Stimulated activated CD4-positive, alpha-beta T cell treated with anti-CD3 and anti-CD28 coated beads, Interleukin-1b, Interleukin-23, amount 100 ng/mL, for 4 hours (primary cell): ENCODE measurements around the gene PACSIN1.

Experiments used
- DNase-seq, 2 donors: peaks; one replicate each; pipeline ENCODE4 v3.0.0-alpha.2; 2020; ENCODE audit warnings: low read depth in 2 of 2

The PACSIN1 gene

DNA sequence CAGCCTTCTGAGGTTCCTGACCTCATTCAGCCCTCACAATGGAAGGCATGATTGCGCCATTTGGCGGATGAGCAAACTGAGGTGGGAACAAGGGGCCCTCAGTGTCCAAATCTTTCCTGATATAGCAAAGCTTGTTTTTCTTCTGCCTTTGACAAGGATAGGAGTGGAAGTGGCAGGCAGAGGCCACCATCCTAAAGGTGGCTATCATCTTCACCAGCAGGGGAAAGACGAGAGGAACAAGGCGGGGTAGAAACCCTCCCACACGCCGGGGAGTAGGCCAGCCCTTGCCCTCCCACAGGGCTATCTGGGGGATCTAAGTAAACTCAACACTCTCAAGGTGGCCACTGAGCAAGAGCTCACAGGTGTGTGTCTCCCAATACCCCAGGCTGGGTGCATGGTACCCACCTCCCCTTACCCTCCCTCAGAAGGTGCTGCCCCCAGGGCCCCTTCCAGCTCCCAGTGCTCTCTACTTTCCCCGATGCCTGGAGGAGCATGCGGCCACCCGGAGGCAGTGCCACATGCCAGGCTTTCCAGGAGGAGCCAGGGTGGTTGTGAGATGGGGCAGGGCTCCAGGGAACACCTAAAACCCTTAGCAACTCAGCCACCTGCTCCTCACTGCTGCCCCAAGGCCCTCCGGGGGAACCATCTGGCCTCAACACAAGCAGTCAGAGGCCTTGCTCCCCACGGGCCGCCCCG is 79.0 kb downstream of the PACSIN1 start:
- no peak for DNase-seq

DNA sequence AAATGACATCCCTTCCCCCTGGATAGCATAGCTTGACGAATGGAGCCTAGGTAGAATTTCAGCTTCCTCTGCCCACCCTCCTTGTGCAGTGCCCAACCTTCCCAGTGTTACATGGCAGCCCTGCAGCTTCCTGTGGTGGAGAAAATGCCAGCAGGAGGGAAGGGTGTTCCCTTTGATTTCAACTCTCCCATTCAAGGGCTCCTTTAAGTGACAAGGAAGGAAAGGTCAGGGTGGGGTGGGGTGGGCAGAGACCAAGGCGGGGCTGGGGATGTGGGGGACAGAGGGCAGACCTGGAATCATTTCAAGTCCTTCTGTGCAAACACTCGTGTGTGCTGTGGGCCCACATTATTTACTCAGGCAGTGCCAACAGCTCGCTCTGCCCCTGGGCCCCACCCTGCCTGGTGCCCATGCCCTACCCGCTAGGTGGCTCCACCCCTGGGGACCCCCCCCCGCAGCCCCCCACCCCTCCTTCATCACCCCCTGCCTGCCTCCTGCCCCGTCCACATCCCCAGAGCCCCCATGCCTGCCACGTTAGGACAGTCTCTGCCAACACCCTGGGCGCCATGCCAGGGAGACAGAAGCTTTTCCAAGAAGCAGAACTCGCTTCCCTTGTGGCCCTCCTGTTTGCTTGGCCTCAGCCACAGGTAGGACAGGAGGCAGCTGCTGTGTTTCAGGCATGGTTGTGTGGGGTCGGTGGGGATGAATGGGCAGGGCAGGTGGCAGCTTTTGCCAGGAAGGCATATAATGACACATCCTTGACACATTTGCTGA is 80.9 kb downstream of the PACSIN1 start:
- DNase-seq, result no peak

DNA sequence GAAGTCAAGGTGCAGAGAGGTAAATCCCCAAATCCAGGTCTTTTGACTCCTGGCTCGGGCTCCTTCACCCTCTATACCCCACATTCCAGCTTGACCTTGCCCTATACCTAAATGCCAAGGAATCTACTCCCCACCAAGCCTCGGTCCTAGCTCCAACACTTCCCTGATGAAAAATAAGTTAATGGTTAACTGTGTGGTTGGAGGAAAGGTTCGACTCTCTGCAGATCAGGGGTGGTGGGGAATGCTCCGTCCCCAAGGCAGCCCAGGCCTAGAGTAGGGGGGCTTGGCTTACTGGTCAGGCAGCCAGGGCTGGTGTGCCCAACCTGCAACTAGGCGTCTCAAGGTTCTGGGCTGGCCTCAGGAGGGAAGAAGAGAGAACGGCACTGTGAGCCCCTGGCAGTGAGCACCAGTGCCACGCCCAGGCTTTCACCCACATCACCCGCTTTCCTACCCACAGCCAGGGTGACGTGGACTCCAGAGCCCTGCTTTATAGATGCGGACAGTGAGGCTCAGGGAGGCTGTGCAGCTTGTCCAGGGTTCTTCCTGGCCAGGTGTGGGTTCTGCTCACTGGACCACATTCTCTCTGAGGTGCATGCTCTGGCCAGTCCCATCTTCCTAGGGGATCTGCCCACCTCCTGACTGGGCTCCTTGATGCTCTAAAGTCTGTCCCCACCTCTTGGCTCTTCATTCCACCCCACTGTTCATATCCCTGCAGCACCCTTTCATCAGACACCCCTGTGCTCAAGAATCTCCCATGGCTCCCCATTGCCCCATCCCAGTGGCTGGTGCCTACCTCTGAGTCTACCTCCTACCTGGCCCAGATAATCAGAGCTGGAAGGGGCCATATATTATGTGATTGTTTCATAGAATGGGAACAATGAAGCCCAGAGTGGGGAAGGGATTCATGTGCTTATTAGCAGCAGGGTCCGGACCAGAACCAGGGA is 82.1 kb downstream of the PACSIN1 start:
- DNase-seq, result no peak

DNA sequence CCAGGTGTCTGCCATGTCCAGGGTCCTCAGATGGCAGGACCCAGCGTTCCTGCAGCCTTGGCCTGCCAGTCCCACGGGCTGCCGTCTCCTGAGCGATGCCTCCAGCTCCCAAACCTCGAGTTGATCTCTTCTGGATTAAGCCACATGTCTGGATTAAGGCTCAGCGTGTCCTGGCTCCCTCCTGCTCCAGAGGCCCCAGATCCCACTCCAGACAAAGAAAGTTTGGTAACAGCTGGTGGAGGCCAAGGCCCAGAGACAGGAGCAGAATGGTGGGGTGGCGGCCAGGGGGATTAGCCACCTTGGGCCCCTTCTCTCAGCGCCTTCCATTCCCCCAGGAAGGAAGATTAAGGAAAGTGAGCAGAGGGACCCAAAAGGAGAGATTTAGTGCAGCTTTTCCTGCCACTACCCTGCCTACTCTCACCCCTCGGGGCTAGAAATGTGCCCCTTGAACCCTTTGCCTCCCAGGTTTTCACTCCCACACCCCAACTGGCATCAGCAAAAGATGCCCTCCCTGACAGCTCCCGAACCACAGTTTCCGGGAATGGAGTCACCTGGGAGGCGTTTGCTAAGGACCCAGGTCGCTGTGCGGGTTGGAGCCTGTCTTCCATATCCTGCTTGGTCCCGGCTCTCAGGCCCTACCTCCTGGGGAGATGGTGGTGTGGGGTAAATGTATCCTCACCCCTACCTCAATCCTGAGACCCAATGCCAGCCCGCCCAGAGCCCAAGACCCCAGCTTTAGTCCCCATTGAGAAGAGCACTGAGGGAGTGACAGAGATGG is 83.3 kb downstream of the PACSIN1 start:
- no peak for DNase-seq

DNA sequence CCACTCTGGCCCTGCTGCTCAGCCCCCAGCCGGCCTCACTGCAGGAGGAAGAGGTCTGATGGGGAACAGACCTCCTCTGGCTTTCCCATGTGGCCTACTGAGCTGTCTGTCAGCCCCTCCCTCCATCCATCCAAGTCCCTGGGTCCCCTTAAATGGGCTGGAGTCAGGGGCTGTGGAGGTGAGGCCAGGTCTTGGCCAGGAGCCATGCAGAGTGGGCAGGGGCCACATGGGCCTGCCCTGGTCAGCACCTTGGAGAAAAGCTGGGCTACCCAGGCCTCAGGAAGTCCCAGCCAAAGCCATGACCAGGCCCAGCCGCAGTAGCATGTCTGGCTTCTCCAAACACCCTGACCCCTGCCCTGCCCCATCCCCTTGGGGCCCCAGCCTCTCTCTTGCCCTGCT is 83.9 kb downstream of the PACSIN1 start:
- no peak for DNase-seq

DNA sequence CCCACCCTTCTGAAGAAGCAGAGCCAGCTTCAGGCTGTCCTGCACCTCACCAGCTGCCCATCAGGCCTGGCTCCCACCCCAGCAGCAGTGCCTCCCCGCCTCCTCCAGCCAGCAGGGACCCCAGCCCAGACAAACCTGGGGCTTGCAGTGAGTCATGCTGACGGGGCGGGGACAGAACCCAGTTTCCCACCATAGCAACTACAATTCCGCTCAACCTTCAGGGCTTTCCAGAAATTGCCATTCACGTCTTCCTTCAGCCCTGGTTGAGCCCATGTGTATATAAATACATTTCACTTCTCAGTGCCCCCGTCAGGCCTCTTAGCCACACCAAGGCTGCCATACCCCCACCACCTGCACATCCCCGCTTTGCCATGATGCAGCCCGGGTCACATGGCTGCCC is 85.8 kb downstream of the PACSIN1 start:
- DNase-seq, result no peak

DNA sequence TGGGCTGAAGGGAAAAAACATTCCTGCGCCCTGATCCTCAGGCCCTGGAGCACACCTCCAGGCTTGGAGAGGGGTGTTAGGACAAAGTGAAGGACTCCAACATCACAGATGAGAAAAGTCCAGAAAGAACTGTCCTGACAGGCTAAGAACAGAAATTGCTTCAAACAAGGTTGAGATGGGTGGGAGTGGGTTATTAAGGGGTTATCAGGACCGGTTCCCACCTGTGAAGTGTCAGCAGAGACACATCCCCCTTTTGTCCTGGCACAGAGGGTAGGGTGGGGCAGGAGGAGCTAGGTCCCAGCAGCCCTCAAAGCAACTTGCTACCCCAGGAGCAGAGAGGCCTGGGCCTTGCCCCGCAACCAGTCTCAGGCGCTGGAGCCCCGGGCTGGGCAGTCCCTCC is 86.7 kb downstream of the PACSIN1 start:
- DNase-seq, result no peak

DNA sequence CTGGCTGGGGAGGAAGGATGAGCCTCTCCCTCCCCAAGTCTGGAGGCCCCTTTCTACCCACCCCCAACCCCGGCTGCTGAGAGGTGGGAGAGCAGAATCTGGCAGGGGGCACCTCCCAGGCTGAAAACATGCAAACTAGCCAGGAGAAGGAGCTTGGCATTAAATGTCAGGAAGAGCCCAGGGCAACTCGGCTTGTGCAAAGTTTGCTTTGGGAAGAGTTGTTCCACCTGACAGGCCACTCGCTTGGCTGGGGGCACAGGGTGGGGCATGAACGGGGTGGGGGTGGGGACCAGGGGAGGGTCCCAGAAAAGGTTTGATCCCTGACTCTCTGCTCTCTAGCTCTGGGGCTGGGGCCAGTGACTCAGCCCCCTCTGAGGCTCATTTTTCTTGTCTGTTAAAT is 87.3 kb downstream of the PACSIN1 start:
- DNase-seq, result no peak

DNA sequence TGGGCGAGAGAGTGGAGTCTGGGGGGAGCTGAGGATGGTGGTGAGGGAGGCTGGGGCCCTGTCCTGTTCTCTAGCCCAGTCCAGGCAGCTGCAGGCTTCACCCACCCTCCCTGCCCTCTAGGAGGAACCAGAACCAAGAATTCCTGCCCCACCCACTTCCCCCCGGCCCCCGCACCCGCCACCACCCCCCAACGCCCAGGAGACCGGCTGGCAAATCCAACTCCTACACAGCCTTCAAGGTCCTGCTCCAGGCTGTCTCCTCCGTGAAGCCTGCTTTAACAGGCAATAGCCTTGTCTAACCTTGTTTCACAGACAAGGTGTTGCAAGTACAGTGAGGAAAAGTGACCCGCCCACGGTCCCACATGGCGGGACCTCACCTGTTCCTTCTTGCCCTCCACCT is 87.9 kb downstream of the PACSIN1 start:
- no peak for DNase-seq

DNA sequence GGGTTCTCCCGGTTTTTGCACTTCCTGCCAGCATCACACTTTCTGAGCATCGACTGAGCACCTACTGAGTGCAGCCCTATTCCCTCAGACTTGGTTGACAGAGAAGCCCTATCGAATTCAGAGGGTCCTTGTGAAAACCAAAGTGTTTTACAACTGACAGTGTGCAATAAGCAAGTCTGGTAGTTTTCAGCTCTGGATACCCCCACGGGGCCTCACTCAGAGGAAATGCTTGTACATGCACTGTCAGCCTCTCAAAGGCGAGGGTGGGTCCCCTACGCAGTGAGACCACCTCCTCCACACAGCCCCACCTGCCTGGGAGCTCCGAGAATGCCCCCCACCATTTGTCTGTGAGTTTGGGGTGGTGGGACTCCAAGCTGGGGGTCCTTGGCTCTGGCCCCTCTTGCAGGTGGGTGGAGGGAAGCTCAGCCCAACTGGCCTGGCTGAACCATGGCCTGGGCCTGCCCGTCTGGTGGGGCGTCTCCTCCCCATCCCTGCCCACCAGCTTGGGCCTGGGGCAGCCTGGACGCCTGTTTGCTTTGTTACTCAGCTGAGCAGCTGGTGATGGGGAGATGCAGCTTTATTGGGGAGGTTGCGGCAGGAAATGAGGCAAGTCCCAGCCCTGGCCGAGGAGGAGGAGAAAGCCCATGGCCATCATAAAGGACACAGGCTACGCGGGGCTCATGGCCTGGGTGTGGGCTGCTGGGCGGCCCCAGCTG is 88.6 kb downstream of the PACSIN1 start:
- no peak for DNase-seq

DNA sequence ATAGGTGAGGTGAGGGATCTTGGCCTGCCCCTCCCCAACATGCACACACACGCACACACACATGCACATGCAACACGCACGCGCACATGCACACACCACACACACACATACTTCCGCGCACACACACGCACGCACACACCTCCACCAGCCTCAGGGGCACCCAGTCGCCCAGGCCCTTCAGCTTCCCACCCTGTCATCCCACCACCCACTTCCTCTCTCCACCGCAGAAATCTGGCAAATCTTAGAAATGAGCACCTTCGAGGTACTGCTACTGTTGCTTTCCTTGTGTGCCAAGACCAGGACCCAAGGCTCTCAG is 89.1 kb downstream of the PACSIN1 start:
- no peak for DNase-seq

DNA sequence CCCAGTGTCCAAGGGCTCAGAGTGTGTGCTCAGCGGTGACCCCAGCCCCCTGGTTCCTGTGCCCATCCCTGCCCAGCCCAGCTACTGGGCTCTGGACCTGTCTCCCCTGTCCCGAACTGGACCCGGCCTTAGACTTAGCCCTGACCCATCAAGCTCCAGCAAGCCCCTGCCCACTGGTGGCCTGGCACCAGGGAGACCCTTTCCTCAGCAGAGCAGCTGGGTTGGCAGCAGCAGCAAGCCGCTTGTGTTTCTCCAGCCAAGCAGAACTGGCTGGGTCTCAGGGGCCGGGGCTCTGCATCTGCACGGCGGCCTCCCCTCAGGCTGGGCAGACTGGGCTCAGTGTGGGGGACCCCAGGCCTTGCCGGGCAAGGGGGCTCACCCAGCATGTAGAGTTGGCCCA is 89.5 kb downstream of the PACSIN1 start:
- DNase-seq, result no peak

DNA sequence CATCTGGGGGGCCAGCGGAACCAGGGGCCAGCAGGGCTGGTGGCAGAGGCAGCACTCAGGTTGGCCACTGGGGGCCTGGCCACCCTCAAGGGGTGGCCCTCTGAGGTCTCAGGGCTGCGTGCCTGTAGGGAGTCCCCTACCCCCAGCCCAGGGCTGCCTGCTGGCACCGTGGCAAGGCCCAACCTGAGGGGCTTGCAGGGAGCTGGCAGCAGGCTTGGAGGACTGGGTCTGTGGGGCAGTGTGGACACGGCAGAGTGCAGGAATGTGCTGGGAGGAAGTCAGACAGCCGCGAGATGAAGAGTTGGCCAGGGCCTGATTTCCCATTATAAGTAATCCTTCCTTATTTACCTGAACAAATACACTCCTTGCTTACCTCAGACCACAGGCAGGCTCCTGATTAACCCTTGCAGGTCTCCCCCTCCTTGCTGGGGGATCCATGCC is 90.2 kb downstream of the PACSIN1 start, which contains the start of gene SPDEF:
TSS of gene SPDEF (minus strand) at position 299 of the 441 bp plus-strand sequence. CDS start 11,874 bp downstream, outside the sequence.
- DNase-seq, result no peak

DNA sequence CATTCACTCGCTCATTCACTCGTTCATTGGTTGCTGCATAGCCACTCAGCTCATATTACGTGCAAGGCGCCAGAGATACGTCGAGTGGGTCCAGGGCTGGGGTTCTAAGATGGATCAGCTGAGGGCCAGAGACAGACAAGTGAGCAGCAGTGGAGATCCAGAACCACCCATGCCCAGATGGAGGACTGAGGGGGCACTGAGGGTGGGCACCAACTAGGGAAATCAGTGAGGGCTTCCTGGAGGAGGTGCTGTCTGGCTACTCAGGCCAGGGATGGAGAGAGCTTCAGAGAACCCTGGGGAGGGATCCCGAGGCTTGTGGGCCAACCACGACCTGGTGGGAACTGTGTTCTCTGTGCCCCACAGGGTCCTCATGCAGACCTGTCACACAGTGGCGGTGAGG is 90.6 kb downstream of the PACSIN1 start:
- no peak for DNase-seq

DNA sequence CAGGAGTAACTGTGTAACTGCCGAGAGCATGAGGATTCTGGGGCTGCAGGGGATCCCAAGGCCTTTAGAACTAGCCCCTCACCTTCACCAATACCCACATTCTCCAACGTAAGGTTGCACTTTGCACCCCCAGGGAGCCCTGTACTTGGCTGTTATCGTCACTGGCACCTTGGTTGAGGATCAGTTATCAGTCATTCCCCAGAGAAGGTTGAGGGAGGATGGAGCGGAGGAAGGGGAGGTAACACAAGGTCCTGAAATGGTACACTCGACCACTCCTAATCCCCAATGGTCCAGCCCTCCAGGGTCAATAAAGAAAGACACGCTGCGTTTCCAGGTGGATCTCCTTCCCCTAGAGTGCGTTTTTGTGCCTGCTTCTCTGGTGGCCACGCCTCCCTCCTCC is 91.4 kb downstream of the PACSIN1 start:
- DNase-seq, result no peak

DNA sequence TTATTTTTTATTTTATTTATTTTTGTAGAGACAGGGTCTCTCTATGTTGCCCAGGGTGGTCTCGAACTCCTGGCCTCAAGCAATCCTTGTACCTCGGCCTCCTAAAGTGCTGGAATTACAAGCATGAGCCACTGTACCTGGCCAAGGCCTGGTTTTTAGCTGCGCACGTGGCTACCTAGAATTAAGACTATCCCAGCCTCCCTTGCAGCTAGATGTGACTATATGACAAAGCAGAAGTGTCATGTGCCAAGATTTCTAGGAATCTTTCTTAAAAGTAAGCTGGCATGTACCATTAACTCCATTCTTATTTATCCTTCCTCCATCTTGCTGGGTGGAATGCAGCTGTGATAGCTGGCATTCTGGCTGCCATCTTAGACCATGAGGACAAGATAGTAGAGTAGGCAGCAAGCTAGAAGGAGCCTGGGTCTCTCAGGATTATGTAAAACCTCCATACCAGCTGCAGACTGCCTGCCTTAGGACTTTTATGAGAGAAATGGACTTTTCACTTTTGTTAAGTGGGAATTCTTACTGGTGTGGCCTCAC is 92.4 kb downstream of the PACSIN1 start:
- DNase-seq, result no peak

DNA sequence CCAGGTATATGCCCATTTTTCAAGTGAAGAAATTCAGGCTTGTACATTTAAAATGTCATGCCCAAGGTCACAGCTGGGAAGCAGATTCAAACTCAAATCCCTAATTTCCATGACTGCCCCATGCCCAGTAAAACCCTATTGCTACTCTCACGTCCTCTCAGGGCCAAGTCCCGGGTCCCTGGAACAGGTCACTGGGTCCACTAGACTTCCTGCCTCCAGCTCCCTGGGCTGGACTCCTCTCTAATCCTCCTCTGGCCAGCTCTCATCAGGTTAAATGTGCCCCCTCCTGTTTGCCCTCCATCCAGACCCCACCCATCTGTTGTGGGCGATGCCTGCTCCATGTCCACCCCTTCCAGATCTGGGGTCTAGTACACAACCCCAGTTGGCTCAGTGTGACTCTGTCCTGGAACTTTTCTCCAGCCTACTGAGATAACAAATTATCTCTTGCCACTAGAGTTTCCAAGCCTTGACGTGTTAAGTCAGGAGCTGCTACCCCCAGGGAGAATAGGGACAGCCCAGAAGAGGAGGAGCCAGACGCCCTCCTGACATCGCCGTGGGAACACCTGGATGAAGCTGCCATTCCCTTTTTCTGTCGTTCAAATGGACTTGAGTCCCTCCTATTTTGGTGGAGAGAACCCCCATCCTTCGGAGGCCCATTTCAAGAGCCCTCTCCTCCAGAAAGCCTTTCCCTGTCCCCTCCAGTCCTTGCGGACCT is 93.9 kb downstream of the PACSIN1 start:
- no peak for DNase-seq

DNA sequence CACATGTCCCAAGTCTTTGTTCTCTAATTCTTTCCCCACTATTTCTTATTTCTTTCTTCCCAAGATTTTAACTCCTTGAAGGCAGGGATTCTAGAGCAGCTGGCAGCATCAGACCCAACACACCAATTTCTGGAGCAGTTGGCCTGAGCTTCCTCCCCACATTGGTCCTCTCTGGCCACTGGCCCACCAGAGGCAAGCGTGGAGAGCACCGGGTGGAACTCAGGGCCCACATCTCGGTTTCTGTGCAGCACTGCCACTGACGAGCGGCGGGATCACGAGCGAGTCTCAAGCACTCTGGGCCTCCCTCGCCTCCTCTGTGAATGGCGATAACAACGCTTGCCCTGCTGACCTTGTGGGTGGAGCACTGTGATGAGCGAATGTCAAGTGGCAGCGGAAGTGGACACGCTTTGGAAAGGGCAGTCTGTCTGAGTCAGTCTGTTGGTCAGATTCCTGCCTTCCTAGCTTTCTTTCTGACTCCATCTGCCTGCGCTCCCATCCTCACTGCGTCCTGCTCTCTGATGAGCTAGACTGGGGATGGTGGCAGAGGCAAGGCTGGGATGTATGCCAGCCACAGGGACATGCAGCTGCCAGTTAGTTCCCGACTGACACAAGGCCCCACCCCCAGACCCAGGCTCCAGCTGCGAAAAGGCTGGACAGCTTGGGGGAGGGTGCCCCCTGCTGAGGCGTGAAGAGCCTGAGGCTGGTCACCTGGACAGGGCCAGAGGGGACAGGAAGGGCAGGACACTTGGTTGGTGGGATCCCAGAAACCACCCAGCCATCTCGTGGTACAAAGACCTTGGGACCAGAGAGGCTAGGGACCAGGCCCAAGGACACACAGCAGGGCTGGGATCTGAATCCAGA is 94.7 kb downstream of the PACSIN1 start:
- no peak for DNase-seq

DNA sequence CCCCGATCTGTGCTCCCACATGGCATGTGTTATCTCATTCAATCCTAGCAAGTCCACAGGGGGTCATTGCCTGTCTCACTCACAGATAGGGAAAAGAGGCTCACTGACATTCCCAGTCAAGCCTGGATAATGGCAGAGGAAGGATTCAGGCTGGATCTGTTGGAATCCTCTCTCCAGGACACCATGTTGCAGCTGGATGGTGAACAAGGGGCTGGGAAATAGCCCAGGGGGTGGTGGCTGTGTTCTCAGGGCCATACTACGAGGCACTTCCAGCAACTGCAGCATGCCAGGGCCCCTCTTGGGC is 95.3 kb downstream of the PACSIN1 start:
- no peak for DNase-seq
